Gastrocnemius medialis (tissue), 4 donors: ENCODE results near the gene PHKA1. TPM values are rescaled to one million over a fixed set of nuclear protein-coding genes. Genes with fewer than 3 reads are reported as not detected.
"Not testable (repeated sequence)": the region's sequence is repeated elsewhere in the genome, so short reads cannot be mapped to it uniquely, and the experiment has no call there.

Source experiments
- ATAC-seq, 2 donors: fragments of 150-250 bp; one replicate each; pipeline ENCODE4 v1.9.1; 2016
- DNase-seq, 2 donors: peaks; one replicate each; pipeline ENCODE4 v3.0.0-alpha.2; 2019
- H3K27ac ChIP-seq, 4 donors: fragments of 200-600 bp; sonication (generic); 1 replicate in 1 of 4; 2 replicates in 3 of 4; pipeline ENCODE4 v1.5.1; 2016 to 2018; ENCODE audit warnings: mild to moderate bottlenecking in 2 of 4, moderate library complexity in 1 of 4
- H3K27me3 ChIP-seq, 3 donors: fragments of 200-600 bp; sonication (generic) in 2 of 3; 1 replicate in 1 of 3; 2 replicates in 2 of 3; pipeline versions ENCODE4 v1.5.1 to v1.6.0; 2016 to 2019; ENCODE audit warnings: mild to moderate bottlenecking in 1 of 3, moderate library complexity in 1 of 3
- H3K36me3 ChIP-seq, 2 donors: fragments of 200-600 bp; sonication (generic) in 1 of 2; one replicate each; pipeline ENCODE4 v1.5.1; 2017 to 2018
- H3K4me1 ChIP-seq, 2 donors: fragments of 200-600 bp; sonication (generic) in 1 of 2; one replicate each; pipeline ENCODE4 v1.5.1; 2016 to 2017; ENCODE audit warnings: mild to moderate bottlenecking in 2 of 2
- H3K4me3 ChIP-seq, 4 donors: fragments of 200-600 bp; sonication (generic) in 3 of 4; 1 replicate in 1 of 4; 2 replicates in 3 of 4; pipeline ENCODE4 v1.5.1; 2016 to 2019; ENCODE audit warnings: mild to moderate bottlenecking in 2 of 4
- H3K9me3 ChIP-seq, 3 donors: fragments of 200-600 bp; sonication (generic) in 2 of 3; 1 replicate in 1 of 3; 2 replicates in 2 of 3; pipeline ENCODE4 v1.5.1; 2016 to 2019
- CTCF ChIP-seq, 5 experiments: fragments of 450-650 bp in 3 of 5; fragments of 200-600 bp in 2 of 5; sonication (generic) in 2 of 5; IDR thresholded peaks in 4 of 5; conservative IDR thresholded peaks in 1 of 5; 1 replicate in 4 of 5; 2 replicates in 1 of 5; pipeline ENCODE4 v1.5.1; 2016 to 2019; ENCODE audit warnings: antibody characterized with exemption in 5 of 5, mild to moderate bottlenecking in 3 of 5, moderate library complexity in 3 of 5
- POLR2A ChIP-seq, 2 donors: fragments of 450-650 bp; IDR thresholded peaks; one replicate each; pipeline ENCODE4 v1.6.1; 2017; ENCODE audit warnings: antibody characterized with exemption in 2 of 2, mild to moderate bottlenecking in 2 of 2, moderate library complexity in 2 of 2
- in situ Hi-C, 4 donors: fragments of 200-750 bp; cut with MboI; loops; one replicate each; pipeline versions ENCODE4 v1.15.0 to v1.8.0; 2017; ENCODE audit warnings: low sequenced_read_pairs in 4 of 4
- intact Hi-C: fragments of 100-400 bp; cut with DNase I; formaldehyde crosslinking; loops from one replicate; pipeline ENCODE4 v1.15.1; 2023; ENCODE audit warnings: low total_unique reads
- total RNA-seq, 4 donors: library from RNA; depleted of rRNA; stranded (reverse); fragments of >200 nt; gene quantifications; one replicate each; pipeline versions ENCODE4 v1.1.0 to v1.2.3, GENCODE V29; 2016

PHKA1 gene
- total RNA-seq, 4 donors from 2014 or later, result 33.5 to 176 (median 107) TPM

DNA sequence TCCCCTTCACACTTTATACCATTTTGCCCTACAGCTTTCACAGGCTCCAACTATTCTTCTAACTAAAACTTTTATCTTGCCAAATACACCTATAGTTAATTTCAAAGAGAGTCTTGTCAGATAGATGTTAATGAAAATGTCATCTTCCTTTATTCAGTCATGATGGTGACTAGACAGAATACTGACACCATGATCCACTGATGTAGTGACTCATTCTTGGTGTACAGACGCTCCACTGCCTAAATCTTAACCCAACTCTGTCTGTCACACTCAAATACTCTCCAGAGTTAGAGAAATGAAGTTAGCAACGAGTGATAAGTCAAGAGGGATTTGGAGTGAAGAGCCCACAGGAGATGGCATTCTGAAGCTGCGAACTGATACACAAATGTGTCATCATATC lies 109.4 kb downstream of the PHKA1 start:
- Histone ChIP-seq H3K4me3 (no peak overlapping the region), H3K36me3 (peaks cover 0 to 5% of the 10 kb centered on the region in 2 donors), H3K9me3 (no peaks in the 10 kb centered on the region), H3K4me1 (no peaks in the 10 kb centered on the region), H3K27me3 (no peaks in the 10 kb centered on the region), H3K27ac (peak overlapping the region in 2 of 4 donors; percentile 30 to 55)
- DNase-seq (no peak), ATAC-seq (peak; percentile 39 to 61)
- in situ Hi-C loops, result no loop called here
- intact Hi-C loops, result no loop called here
- TF ChIP-seq CTCF (IDR thresholded peaks at IDR 0.05 in 4 of 5, conservative IDR thresholded peaks at IDR 0.05 in 1 of 5) (no peak), POLR2A (IDR thresholded peaks at IDR 0.05) (no peak)

GRCh38 chrX:72604112-72604511 lies 110.0 kb downstream of the PHKA1 start:
- DNase-seq (no peak), ATAC-seq (no peak)
- H3K27ac ChIP-seq, result peak overlapping the region in 2 of 4 donors; percentile 30 to 55
- H3K27me3 ChIP-seq, result no peaks in the 10 kb centered on the region
- intact Hi-C loops (no loop called here), in situ Hi-C loops (no loop called here)
- TF ChIP-seq POLR2A (IDR thresholded peaks at IDR 0.05) (no peak), CTCF (IDR thresholded peaks at IDR 0.05 in 4 of 5, conservative IDR thresholded peaks at IDR 0.05 in 1 of 5) (no peak)
- no peaks in the 10 kb centered on the region for H3K9me3 ChIP-seq
- peaks cover 0 to 5% of the 10 kb centered on the region in 2 donors for H3K36me3 ChIP-seq
- no peak overlapping the region for H3K4me3 ChIP-seq
- no peaks in the 10 kb centered on the region for H3K4me1 ChIP-seq

DNA sequence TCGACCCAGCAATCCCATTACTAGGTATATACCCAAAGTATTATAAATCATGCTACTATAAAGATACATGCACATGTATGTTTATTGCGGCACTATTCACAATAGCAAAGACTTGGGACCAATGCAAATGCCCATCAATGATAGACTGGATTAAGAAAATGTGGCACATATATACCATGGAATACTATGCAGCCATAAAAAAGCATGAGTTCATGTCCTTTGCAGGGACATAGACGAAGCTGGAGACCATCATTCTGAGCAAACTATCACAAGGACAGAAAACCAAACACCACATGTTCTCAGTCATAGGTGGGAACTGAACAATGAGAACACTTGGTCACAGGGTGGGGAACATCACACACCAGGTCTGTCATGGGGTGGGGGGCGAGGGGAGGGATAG lies 123.1 kb downstream of the PHKA1 start:
- DNase-seq, H3K27me3 ChIP-seq, H3K4me1 ChIP-seq, H3K4me3 ChIP-seq, H3K36me3 ChIP-seq, H3K9me3 ChIP-seq, in situ Hi-C loops, ATAC-seq, H3K27ac ChIP-seq: not testable (repeated sequence)
- intact Hi-C loops, result loop anchor here (10.0 kb wide), 1 partner anchor 54 kb away; no protein-coding TSS in a partner anchor

- H3K4me1 ChIP-seq, result no peaks in the 10 kb centered on the region
- intact Hi-C loops (no loop called here), in situ Hi-C loops (no loop called here)
Observed at GRCh38 chrX:72584163-72584562, 129.9 kb downstream of the PHKA1 start.

More at GRCh38 chrX:72584163-72584562, 129.9 kb downstream of the PHKA1 start:
- no peak for DNase-seq
- Histone ChIP-seq H3K27ac (no peak overlapping the region), H3K4me3 (no peak overlapping the region), H3K9me3 (no peaks in the 10 kb centered on the region), H3K36me3 (peaks cover 0 to 15% of the 10 kb centered on the region in 2 donors), H3K27me3 (no peaks in the 10 kb centered on the region)
- no peak for TF ChIP-seq POLR2A (IDR thresholded peaks at IDR 0.05)
- no peak for TF ChIP-seq CTCF (IDR thresholded peaks at IDR 0.05 in 4 of 5, conservative IDR thresholded peaks at IDR 0.05 in 1 of 5)
- ATAC-seq, result no peak
